A549 (cell line): ENCODE measurements around the gene ABCC2.

ENCODE experiments used
- NR3C1 ChIP-seq: fragments of >200 bp; sonication (Bioruptor Twin); formaldehyde crosslinking; IDR thresholded peaks from 3 replicates; pipeline ENCODE4 v1.6.1; 2017
- TF ChIP-seq, protein P1 (sequence below): fragments of >200 bp; sonication (Bioruptor Twin); formaldehyde crosslinking; IDR thresholded peaks from 3 replicates; pipeline ENCODE4 v1.5.1; 2016

DNA sequence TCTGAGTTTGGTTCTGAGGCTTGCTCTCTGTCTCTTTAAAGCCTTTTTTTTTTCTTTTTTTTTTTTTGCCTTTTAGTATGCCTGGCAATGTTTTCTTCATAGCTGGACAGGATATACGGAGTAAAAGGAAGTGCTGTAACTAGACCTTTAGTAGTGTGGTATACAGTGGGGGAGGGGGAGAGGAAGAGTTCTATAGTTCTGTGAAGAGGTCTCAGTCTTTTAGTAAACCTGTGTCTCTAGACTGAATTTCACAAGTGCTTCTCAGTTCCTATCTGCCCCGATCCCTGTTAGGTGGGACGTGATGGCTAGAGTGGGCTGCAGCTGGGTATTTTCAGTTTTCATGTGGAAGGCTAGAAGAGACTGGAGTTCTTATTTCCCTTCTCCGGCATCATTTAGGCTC lies 3.1 kb upstream of the ABCC2 start:
- TF ChIP-seq, protein P1, sequence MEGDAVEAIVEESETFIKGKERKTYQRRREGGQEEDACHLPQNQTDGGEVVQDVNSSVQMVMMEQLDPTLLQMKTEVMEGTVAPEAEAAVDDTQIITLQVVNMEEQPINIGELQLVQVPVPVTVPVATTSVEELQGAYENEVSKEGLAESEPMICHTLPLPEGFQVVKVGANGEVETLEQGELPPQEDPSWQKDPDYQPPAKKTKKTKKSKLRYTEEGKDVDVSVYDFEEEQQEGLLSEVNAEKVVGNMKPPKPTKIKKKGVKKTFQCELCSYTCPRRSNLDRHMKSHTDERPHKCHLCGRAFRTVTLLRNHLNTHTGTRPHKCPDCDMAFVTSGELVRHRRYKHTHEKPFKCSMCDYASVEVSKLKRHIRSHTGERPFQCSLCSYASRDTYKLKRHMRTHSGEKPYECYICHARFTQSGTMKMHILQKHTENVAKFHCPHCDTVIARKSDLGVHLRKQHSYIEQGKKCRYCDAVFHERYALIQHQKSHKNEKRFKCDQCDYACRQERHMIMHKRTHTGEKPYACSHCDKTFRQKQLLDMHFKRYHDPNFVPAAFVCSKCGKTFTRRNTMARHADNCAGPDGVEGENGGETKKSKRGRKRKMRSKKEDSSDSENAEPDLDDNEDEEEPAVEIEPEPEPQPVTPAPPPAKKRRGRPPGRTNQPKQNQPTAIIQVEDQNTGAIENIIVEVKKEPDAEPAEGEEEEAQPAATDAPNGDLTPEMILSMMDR = no peak
- no peak for TF ChIP-seq NR3C1
